ENCODE results near the gene CDH4.

The CDH4 gene

GRCh38 chr20:61544910-61545889 is 293.1 kb downstream of the CDH4 start:
- DNase-seq = no peak

- DNase-seq = no peak
Measured at GRCh38 chr20:61546641-61547040, 294.6 kb downstream of the CDH4 start.

DNA sequence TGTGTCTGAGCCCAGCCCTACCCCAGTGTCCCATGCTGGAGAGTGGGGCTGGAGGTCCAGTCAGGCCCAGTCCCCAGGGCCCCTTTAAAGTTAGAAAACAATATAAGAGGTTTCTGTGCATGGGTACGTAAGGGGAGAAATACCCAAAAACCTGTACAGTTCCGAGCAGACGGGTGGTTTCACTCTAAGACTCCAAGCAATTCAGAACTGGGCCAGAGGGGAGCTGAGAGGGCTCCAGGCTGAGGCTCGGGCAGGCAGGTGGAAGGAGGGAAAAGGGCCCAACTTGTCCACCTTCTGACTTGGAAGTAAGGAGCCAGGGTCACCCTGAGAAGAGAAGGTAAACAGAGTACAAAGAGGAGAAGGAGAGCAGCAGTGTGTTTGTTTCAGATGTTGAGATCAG is 296.0 kb downstream of the CDH4 start:
- no peak for DNase-seq

GRCh38 chr20:61549865-61550264 is 297.8 kb downstream of the CDH4 start:
- no peak for DNase-seq

- no peak for DNase-seq
Measured at GRCh38 chr20:61551401-61551800, 299.3 kb downstream of the CDH4 start.

- no peak for DNase-seq
Measured at GRCh38 chr20:61554617-61555016, 302.6 kb downstream of the CDH4 start.

DNA sequence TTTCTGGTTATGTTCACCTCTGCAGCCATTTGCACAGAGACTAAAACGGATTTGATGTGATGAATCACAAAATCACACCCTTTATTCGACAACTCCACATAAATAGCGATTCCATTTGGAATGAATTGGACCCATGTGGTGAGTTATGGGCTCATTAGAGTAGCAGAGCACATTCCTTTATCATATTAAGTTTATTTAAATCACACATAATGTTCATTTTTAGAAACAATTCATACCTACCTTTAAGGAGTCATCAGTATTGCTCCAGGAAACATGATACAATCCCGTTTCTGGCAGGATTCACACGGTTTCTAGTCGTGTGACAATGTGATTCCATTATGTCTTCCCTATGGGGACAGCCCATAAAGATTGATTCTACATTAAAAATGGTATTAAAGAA is 303.5 kb downstream of the CDH4 start:
- no peak for DNase-seq

GRCh38 chr20:61556111-61556510 is 304.1 kb downstream of the CDH4 start:
- no peak for DNase-seq

DNA sequence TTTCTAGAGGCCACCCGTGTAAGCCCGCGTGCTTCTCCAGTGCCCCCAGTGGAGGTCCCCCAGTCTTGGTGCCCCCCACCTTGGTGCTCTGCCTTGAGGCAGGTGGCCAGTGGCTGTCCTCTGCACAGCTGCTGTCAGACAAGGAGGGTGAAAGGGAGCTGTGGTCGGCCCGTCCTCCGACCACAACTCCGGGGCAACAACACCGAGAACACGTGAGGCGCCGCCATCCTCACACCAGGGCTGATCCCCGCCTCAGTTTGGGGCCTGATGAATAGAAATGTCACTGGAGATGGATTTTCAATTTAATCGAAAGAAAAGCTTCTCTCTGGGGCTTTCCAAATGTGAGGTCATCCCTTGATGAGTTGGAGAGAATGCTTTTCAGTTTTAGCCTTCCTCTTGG is 304.6 kb downstream of the CDH4 start:
- no peak for DNase-seq

DNA sequence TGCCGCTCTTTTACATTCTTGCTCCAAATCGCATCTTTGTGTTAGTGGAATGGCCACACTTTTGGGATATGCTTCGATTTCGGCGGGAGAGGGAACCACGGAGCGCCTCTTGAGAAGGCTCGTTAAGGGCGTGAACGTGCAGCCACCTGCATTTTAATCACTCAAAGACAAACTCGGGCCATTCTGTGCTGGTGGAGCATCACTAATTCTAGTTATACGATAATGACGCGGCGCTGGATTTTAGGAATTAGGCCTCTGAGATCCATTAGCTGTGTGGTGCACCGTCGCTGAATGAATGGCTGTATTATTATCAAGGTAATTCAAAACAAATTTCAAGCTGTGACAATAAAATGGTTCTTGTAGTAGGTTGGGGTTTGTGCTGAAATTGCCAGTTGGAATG is 305.6 kb downstream of the CDH4 start:
- no peak for DNase-seq

GRCh38 chr20:61558726-61559125 is 306.7 kb downstream of the CDH4 start:
- DNase-seq = no peak

GRCh38 chr20:61559706-61560315 is 307.8 kb downstream of the CDH4 start:
- DNase-seq = no peak

DNA sequence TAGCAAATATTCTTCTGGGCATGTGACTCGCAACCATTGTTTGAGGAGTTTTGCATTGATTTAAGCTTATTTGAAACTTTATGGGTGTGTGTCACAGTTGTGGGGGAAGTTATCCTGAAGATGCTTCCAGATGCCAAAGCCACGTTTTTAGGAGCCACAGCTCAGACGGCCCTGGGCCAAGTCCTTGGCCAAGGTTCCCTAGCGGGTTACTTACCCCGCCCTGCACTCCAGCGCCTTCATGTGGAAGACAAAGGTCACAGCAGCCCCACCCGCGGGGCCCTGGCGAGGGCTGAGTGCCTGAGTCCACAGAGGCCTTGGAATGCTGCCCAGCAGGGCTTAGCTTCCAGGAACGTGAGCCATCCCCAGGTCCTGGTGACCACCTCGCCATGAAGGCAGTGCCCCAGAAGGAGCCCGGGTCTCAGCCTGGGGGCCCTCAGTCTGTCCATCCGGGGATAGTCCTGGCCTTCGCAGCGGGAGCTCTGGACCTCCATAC is 308.3 kb downstream of the CDH4 start:
- DNase-seq = no peak

DNA sequence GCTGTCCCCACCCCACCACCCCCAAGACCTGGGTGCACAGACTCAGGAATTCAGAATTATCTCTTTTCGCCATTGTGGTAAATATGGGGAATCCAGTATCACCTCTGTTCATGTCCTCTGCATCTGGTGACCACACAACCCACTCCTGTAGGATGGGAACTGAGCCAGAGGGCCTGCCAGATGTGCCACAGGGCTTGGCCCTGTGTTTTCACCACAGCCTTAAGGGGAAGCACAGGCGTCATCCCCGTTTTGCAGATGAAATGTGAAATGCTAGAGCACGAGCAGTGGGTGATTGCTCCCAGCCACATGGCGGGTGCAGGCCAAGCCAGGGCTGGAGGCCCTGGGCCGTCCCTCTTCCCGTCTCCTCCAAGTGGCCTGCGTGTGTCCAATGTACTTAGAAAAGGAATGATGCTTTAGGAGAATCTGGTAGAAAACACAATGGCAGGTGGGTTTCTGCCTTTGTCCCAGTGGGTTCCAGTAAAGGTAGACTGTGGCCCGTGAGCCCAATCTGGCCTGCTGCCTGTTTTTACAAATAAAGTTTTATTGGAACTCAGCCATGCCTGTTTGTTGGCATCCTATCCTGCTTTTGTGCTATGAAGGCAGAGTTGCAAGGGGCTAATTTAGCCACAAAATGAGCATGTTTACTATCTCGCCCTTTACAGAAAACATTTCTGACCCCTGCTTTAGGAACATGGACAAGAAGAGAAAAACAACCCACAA is 309.2 kb downstream of the CDH4 start:
- DNase-seq = no peak

- no peak for DNase-seq
Measured at GRCh38 chr20:61562491-61562890, 310.4 kb downstream of the CDH4 start.

- no peak for DNase-seq
Measured at GRCh38 chr20:61562897-61563504, 310.9 kb downstream of the CDH4 start.

GRCh38 chr20:61564628-61565027 is 312.6 kb downstream of the CDH4 start:
- no peak for DNase-seq

- DNase-seq = no peak
Measured at GRCh38 chr20:61565791-61566190, 313.7 kb downstream of the CDH4 start.

DNA sequence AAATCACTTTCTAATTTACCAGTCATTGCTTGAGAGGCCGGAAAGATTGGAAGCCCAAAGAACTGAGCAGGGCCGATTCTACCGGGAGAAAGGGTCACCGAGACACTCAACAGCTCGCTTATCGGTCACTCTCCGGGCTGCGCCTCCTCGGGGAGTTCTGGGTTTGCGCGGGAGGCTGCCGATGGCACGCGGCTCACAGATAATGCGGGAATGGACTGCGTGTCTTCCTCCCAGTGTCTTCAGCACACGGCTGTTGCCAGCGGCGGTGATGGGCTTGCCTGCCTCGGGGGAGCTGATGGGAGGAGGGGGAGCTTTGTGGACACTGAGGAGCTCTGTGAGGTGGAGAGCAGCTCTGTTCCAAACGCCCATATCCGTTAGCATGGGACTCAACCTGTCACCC is 314.6 kb downstream of the CDH4 start:
- DNase-seq = no peak

- DNase-seq = no peak
Measured at GRCh38 chr20:61567204-61567603, 315.1 kb downstream of the CDH4 start.

DNA sequence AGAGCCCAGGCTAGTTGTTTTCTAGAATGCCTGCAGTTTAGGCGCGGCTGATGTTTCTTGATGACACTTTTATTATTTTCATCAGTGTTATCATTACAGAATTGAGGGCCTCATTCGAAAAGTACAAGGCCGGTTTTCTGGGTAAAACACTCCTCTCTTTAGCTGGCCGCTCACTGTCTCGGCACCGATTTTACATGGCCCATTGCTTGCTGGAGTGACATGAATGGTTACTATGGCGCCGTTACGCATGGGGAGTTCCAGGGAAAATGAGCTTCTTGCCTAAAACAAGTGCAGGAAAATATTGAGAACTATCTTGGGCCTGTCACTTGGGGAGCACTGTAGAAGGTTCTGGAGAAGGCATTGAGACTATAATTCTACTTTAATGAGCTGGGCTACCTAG is 317.8 kb downstream of the CDH4 start:
- DNase-seq = no peak

DNA sequence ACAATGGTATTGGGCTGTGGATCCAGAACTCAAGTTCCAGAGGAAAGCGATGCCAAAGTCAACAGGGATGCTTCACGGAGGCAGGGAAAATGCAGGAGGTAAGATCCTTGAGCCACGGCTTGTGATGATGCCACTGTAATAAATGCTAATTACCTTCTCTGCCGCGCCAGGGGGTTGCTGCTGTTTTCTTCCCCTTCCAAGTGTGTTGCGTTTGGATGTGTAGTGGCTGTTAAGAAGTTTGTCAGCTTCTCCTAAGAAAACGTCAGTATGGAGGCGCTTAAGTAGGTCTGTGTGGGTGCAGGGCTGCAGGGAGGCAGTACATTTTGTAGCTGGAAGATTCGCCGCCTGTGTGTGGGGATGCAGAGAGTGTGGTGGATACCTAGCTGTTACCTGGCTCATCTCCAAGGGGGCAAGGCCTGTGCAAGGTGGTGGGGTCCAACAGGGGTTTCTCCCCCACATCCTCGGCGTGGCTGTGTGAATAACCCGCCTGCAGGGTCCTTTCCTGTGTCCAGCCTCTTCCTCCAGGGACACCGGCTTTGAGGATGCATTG is 318.7 kb downstream of the CDH4 start:
- DNase-seq = no peak

- DNase-seq = no peak
Measured at GRCh38 chr20:61571221-61571620, 319.2 kb downstream of the CDH4 start.

Data from NCI-H2029 (cell line).